Measurements from ENCODE around the gene GPR132. TPM values are rescaled to one million over a fixed set of nuclear protein-coding genes. Genes with fewer than 3 reads are reported as not detected.

Gene GPR132
- total and polyA plus RNA-seq, 9 of the 15 experiments (the other 6 are each of a cell fraction or from before 2014, with no cell fraction given) = 0.01 to 1.1 (median 0.25) TPM; not detected in 1

GRCh38 chr14:105020815-105021655 is 44.2 kb downstream of the GPR132 start, which contains the start of gene CDCA4 (continued):
- peak; percentile 99 for TF ChIP-seq E2F1 (CRISPR knock-in tag; IDR thresholded peaks at IDR 0.05)
- no peak for TF ChIP-seq OTX1 (CRISPR knock-in tag; IDR thresholded peaks at IDR 0.05)
- no peak for TF ChIP-seq RNF219 (CRISPR knock-in tag; IDR thresholded peaks at IDR 0.05)
- peak; percentile 66 for TF ChIP-seq POLR2AphosphoS5 (IDR thresholded peaks at IDR 0.05; ENCODE audit: control insufficient read depth, insufficient read depth, low read depth, low read length)
- TF ChIP-seq HIVEP1 (CRISPR knock-in tag; IDR thresholded peaks at IDR 0.05) = no peak
- TF ChIP-seq RAD51 (IDR thresholded peaks at IDR 0.05; ENCODE audit: borderline replicate concordance, low read depth) = peak; percentile 60; the same call in 1 of the 2 replicates
- TF ChIP-seq, protein P1, sequence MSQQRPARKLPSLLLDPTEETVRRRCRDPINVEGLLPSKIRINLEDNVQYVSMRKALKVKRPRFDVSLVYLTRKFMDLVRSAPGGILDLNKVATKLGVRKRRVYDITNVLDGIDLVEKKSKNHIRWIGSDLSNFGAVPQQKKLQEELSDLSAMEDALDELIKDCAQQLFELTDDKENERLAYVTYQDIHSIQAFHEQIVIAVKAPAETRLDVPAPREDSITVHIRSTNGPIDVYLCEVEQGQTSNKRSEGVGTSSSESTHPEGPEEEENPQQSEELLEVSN (IDR thresholded peaks at IDR 0.05; ENCODE audit: borderline replicate concordance in 1 of 2, extremely low read depth in 1 of 2, insufficient read depth in 1 of 2, insufficient read length in 1 of 2, low read depth in 1 of 2, low read length in 1 of 2, poor library complexity in 1 of 2, severe bottlenecking in 1 of 2) = peak; percentile 64 to 92
- TF ChIP-seq CBX3 (IDR thresholded peaks at IDR 0.05; ENCODE audit: borderline replicate concordance in 1 of 2, low read length in 2 of 2) = no peak
- TF ChIP-seq RNF2 (IDR thresholded peaks at IDR 0.05) = no peak
- TF ChIP-seq, protein P2, sequence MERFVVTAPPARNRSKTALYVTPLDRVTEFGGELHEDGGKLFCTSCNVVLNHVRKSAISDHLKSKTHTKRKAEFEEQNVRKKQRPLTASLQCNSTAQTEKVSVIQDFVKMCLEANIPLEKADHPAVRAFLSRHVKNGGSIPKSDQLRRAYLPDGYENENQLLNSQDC (CRISPR knock-in tag; IDR thresholded peaks at IDR 0.05) = no peak
- no peak for TF ChIP-seq ZNF778 (CRISPR knock-in tag; IDR thresholded peaks at IDR 0.05)
- no peak for TF ChIP-seq HDGF (IDR thresholded peaks at IDR 0.05)
- TF ChIP-seq, protein P3, sequence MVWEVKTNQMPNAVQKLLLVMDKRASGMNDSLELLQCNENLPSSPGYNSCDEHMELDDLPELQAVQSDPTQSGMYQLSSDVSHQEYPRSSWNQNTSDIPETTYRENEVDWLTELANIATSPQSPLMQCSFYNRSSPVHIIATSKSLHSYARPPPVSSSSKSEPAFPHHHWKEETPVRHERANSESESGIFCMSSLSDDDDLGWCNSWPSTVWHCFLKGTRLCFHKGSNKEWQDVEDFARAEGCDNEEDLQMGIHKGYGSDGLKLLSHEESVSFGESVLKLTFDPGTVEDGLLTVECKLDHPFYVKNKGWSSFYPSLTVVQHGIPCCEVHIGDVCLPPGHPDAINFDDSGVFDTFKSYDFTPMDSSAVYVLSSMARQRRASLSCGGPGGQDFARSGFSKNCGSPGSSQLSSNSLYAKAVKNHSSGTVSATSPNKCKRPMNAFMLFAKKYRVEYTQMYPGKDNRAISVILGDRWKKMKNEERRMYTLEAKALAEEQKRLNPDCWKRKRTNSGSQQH (CRISPR knock-in tag; IDR thresholded peaks at IDR 0.05) = no peak
- TF ChIP-seq ZNF133 (CRISPR knock-in tag; IDR thresholded peaks at IDR 0.05) = no peak
- TF ChIP-seq HNRNPLL (IDR thresholded peaks at IDR 0.05; ENCODE audit: low read depth, low read length, poor library complexity, severe bottlenecking) = peak; percentile 39
- no peak for TF ChIP-seq GABPB1 (CRISPR knock-in tag; IDR thresholded peaks at IDR 0.05)
- TF ChIP-seq ZNF668 (CRISPR knock-in tag; IDR thresholded peaks at IDR 0.05) = no peak
- TF ChIP-seq, protein P4, sequence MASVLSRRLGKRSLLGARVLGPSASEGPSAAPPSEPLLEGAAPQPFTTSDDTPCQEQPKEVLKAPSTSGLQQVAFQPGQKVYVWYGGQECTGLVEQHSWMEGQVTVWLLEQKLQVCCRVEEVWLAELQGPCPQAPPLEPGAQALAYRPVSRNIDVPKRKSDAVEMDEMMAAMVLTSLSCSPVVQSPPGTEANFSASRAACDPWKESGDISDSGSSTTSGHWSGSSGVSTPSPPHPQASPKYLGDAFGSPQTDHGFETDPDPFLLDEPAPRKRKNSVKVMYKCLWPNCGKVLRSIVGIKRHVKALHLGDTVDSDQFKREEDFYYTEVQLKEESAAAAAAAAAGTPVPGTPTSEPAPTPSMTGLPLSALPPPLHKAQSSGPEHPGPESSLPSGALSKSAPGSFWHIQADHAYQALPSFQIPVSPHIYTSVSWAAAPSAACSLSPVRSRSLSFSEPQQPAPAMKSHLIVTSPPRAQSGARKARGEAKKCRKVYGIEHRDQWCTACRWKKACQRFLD (CRISPR knock-in tag; IDR thresholded peaks at IDR 0.05) = no peak

Data from K562 (cell line).